ENCODE measurements around the gene UBC.
A peak's percentile ranks its signal among the peaks of the same experiment; 100 is the strongest.
"Not testable (repeated sequence)": the region's sequence is repeated elsewhere in the genome, so short reads cannot be mapped to it uniquely, and the experiment has no call there.

UBC gene

DNA sequence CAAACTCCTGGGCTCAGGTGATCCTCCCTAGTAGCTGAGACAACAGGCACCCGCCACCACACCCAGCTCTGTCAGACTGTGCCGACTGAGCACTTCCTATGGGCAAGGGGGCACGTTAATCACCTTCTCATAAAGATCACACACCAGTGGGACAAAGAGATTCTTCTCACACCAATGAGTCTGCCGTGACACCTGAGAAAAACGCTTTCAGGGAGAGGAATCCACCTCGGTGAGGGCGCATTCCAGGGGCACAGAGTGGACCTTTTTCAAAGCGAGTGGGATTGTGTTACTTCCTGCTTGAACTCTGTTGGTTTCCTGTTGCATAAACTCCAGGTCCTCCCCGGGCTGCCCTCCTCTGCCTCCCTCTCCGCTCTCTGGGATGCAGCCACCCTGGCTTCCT lies 33.3 kb downstream of the UBC start:
- Histone ChIP-seq H3K36me3 (replicated peaks in 1 of 2; ENCODE audit: control insufficient read depth in 2 of 2, insufficient read depth in 2 of 2, low read length in 2 of 2) (no peaks in the 10 kb centered on the region), H3K23ac (ENCODE audit: low read depth, low read length, poor library complexity) (no peak overlapping the region), H2BK120ac (ENCODE audit: low read depth, low read length) (no peak overlapping the region), H2AK5ac (ENCODE audit: low read depth, low read length) (no peak overlapping the region), H3K4me2 (ENCODE audit: insufficient read depth, low read length, poor library complexity, severe bottlenecking) (no peak overlapping the region), H3K9ac (ENCODE audit: low read depth, low read length, poor library complexity) (no peak overlapping the region), H3K27me3 (ENCODE audit: control insufficient read depth in 3 of 3, insufficient read depth in 3 of 3, low read depth in 1 of 3, low read length in 3 of 3) (peaks cover 0 to 1% (median 0%) of the 10 kb centered on the region in 3 experiments), H3K4me1 (ENCODE audit: control insufficient read depth in 2 of 2, insufficient read depth in 1 of 2, low read depth in 1 of 2, low read length in 2 of 2) (peaks cover 6% of the 10 kb centered on the region in 2 donors), H3K14ac (ENCODE audit: low read length) (no peak overlapping the region), H3K27ac (replicated peaks; ENCODE audit: low read length) (no peak overlapping the region), H3K4me3 (ENCODE audit: low read length in 2 of 2) (no peak overlapping the region), H3K79me1 (ENCODE audit: low read depth, low read length) (no peaks in the 10 kb centered on the region), H2BK12ac (ENCODE audit: low read length) (no peak overlapping the region), H2AFZ (ENCODE audit: low read length) (peak overlapping the region; percentile 84), H3K18ac (ENCODE audit: low read length) (no peak overlapping the region), H2BK15ac (ENCODE audit: low read length) (no peak overlapping the region), H3K4ac (ENCODE audit: low read length) (no peak overlapping the region), H3K9me3 (replicated peaks in 1 of 2; ENCODE audit: control insufficient read depth in 2 of 2, insufficient read depth in 1 of 2, low read depth in 1 of 2, low read length in 2 of 2) (no peaks in the 10 kb centered on the region), H2BK5ac (ENCODE audit: low read length) (no peak overlapping the region), H4K91ac (ENCODE audit: low read depth, low read length, poor library complexity) (no peak overlapping the region), H4K8ac (ENCODE audit: low read depth, low read length) (no peak overlapping the region)
- WGBS, 2 donors (ENCODE audit: extremely low coverage in 2 of 2, insufficient read length in 2 of 2, insufficient replicate concordance in 1 of 2): no CpG with 5 or more reads among the region's 10 CpGs
- DNase-seq (ENCODE audit: low spot score): no peak

GRCh38 chr12:124880335-124880734 lies 34.1 kb downstream of the UBC start:
- H2BK12ac ChIP-seq (ENCODE audit: low read length); H2AK5ac ChIP-seq (ENCODE audit: low read depth, low read length); H3K4me1 ChIP-seq (ENCODE audit: control insufficient read depth in 2 of 2, insufficient read depth in 1 of 2, low read depth in 1 of 2, low read length in 2 of 2); H2BK120ac ChIP-seq (ENCODE audit: low read depth, low read length); H3K36me3 ChIP-seq (replicated peaks in 1 of 2; ENCODE audit: control insufficient read depth in 2 of 2, insufficient read depth in 2 of 2, low read length in 2 of 2); H3K4ac ChIP-seq (ENCODE audit: low read length); H2BK5ac ChIP-seq (ENCODE audit: low read length); H3K9me3 ChIP-seq (replicated peaks in 1 of 2; ENCODE audit: control insufficient read depth in 2 of 2, insufficient read depth in 1 of 2, low read depth in 1 of 2, low read length in 2 of 2); H2BK15ac ChIP-seq (ENCODE audit: low read length); H4K91ac ChIP-seq (ENCODE audit: low read depth, low read length, poor library complexity); H2AFZ ChIP-seq (ENCODE audit: low read length); DNase-seq (ENCODE audit: low spot score); H4K8ac ChIP-seq (ENCODE audit: low read depth, low read length); H3K14ac ChIP-seq (ENCODE audit: low read length); H3K79me1 ChIP-seq (ENCODE audit: low read depth, low read length); H3K4me2 ChIP-seq (ENCODE audit: insufficient read depth, low read length, poor library complexity, severe bottlenecking); H3K23ac ChIP-seq (ENCODE audit: low read depth, low read length, poor library complexity); H3K9ac ChIP-seq (ENCODE audit: low read depth, low read length, poor library complexity); H3K27me3 ChIP-seq (ENCODE audit: control insufficient read depth in 3 of 3, insufficient read depth in 3 of 3, low read depth in 1 of 3, low read length in 3 of 3); H3K18ac ChIP-seq (ENCODE audit: low read length); H3K27ac ChIP-seq (replicated peaks; ENCODE audit: low read length); H3K4me3 ChIP-seq (ENCODE audit: low read length in 2 of 2): not testable (repeated sequence)
- WGBS, 2 donors (ENCODE audit: extremely low coverage in 2 of 2, insufficient read length in 2 of 2, insufficient replicate concordance in 1 of 2): no CpG with 5 or more reads among the region's 11 CpGs

- Histone ChIP-seq H2BK12ac (ENCODE audit: low read length) (no peak overlapping the region), H3K9ac (ENCODE audit: low read depth, low read length, poor library complexity) (no peak overlapping the region), H4K8ac (ENCODE audit: low read depth, low read length) (no peak overlapping the region), H3K4me1 (ENCODE audit: control insufficient read depth in 2 of 2, insufficient read depth in 1 of 2, low read depth in 1 of 2, low read length in 2 of 2) (peaks cover 0 to 13% of the 10 kb centered on the region in 2 donors), H3K79me1 (ENCODE audit: low read depth, low read length) (no peaks in the 10 kb centered on the region), H3K14ac (ENCODE audit: low read length) (no peak overlapping the region), H3K4me3 (ENCODE audit: low read length in 2 of 2) (no peak overlapping the region), H3K27ac (replicated peaks; ENCODE audit: low read length) (no peak overlapping the region), H3K4ac (ENCODE audit: low read length) (no peak overlapping the region), H3K23ac (ENCODE audit: low read depth, low read length, poor library complexity) (no peak overlapping the region), H2AFZ (ENCODE audit: low read length) (no peak overlapping the region), H2BK15ac (ENCODE audit: low read length) (no peak overlapping the region), H2BK120ac (ENCODE audit: low read depth, low read length) (no peak overlapping the region), H2AK5ac (ENCODE audit: low read depth, low read length) (no peak overlapping the region), H4K91ac (ENCODE audit: low read depth, low read length, poor library complexity) (no peak overlapping the region), H3K9me3 (replicated peaks in 1 of 2; ENCODE audit: control insufficient read depth in 2 of 2, insufficient read depth in 1 of 2, low read depth in 1 of 2, low read length in 2 of 2) (no peaks in the 10 kb centered on the region), H3K4me2 (ENCODE audit: insufficient read depth, low read length, poor library complexity, severe bottlenecking) (no peak overlapping the region), H3K36me3 (replicated peaks in 1 of 2; ENCODE audit: control insufficient read depth in 2 of 2, insufficient read depth in 2 of 2, low read length in 2 of 2) (no peaks in the 10 kb centered on the region), H3K18ac (ENCODE audit: low read length) (no peak overlapping the region), H2BK5ac (ENCODE audit: low read length) (no peak overlapping the region), H3K27me3 (ENCODE audit: control insufficient read depth in 3 of 3, insufficient read depth in 3 of 3, low read depth in 1 of 3, low read length in 3 of 3) (peaks cover 0 to 2% (median 0%) of the 10 kb centered on the region in 3 experiments)
- no CpG with 5 or more reads among the region's 18 CpGs for WGBS, 2 donors (ENCODE audit: extremely low coverage in 2 of 2, insufficient read length in 2 of 2, insufficient replicate concordance in 1 of 2)
- DNase-seq (ENCODE audit: low spot score): no peak
Observed at GRCh38 chr12:124878795-124879516, 35.5 kb downstream of the UBC start.

DNA sequence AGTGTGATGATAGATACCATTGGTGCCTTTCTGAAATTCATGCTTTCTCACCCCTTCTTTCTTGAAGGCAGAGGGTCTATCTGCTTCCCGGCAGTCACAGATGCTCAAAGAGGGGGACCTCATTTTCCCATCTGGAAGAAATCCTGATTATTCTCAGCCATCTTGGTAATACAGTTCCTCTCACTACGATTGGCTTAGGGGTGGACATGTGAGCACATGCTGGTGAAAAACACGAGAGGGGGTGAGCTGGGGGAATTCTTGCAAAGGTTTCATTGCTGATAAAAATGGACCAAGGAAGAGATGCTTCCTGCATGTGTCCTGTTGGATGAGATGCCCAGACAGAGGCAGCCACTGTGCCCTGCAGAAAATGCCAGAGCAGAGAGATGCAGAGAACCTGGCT lies 37.0 kb downstream of the UBC start:
- H3K9ac ChIP-seq (ENCODE audit: low read depth, low read length, poor library complexity): no peak overlapping the region

More for the DNA sequence above, 37.0 kb downstream of the UBC start:
- no peak overlapping the region for H2BK120ac ChIP-seq (ENCODE audit: low read depth, low read length)
- no peaks in the 10 kb centered on the region for H3K79me1 ChIP-seq (ENCODE audit: low read depth, low read length)
- H3K36me3 ChIP-seq (replicated peaks in 1 of 2; ENCODE audit: control insufficient read depth in 2 of 2, insufficient read depth in 2 of 2, low read length in 2 of 2): no peaks in the 10 kb centered on the region
- H3K27me3 ChIP-seq (ENCODE audit: control insufficient read depth in 3 of 3, insufficient read depth in 3 of 3, low read depth in 1 of 3, low read length in 3 of 3): peaks cover 0 to 2% (median 0%) of the 10 kb centered on the region in 3 experiments
- H3K4me3 ChIP-seq (ENCODE audit: low read length in 2 of 2): no peak overlapping the region
- no CpG with 5 or more reads among the region's 3 CpGs for WGBS, 2 donors (ENCODE audit: extremely low coverage in 2 of 2, insufficient read length in 2 of 2, insufficient replicate concordance in 1 of 2)
- H4K91ac ChIP-seq (ENCODE audit: low read depth, low read length, poor library complexity): no peak overlapping the region
- DNase-seq (ENCODE audit: low spot score): no peak
- H2BK15ac ChIP-seq (ENCODE audit: low read length): no peak overlapping the region
- H4K8ac ChIP-seq (ENCODE audit: low read depth, low read length): no peak overlapping the region
- no peaks in the 10 kb centered on the region for H3K9me3 ChIP-seq (replicated peaks in 1 of 2; ENCODE audit: control insufficient read depth in 2 of 2, insufficient read depth in 1 of 2, low read depth in 1 of 2, low read length in 2 of 2)
- H3K4me2 ChIP-seq (ENCODE audit: insufficient read depth, low read length, poor library complexity, severe bottlenecking): no peak overlapping the region
- H3K4ac ChIP-seq (ENCODE audit: low read length): no peak overlapping the region
- H3K27ac ChIP-seq (replicated peaks; ENCODE audit: low read length): no peak overlapping the region
- H3K4me1 ChIP-seq (ENCODE audit: control insufficient read depth in 2 of 2, insufficient read depth in 1 of 2, low read depth in 1 of 2, low read length in 2 of 2): peaks cover 0 to 11% of the 10 kb centered on the region in 2 donors
- no peak overlapping the region for H3K23ac ChIP-seq (ENCODE audit: low read depth, low read length, poor library complexity)
- H2BK5ac ChIP-seq (ENCODE audit: low read length): no peak overlapping the region
- H3K18ac ChIP-seq (ENCODE audit: low read length): no peak overlapping the region
- H2AK5ac ChIP-seq (ENCODE audit: low read depth, low read length): no peak overlapping the region
- no peak overlapping the region for H2BK12ac ChIP-seq (ENCODE audit: low read length)
- peak overlapping the region; percentile 71 for H2AFZ ChIP-seq (ENCODE audit: low read length)
- no peak overlapping the region for H3K14ac ChIP-seq (ENCODE audit: low read length)

Data from neuronal stem cell (in vitro differentiated cells).